Bronchial epithelial cell (primary cell): Measurements from ENCODE around the gene XKR7. TPM values are rescaled to one million over a fixed set of nuclear protein-coding genes. Genes with fewer than 3 reads are reported as not detected.

Source experiments
- DNase-seq: peaks from one replicate; pipeline ENCODE4 v3.0.0-alpha.2; 2010; ENCODE audit warnings: low read depth
- FAIRE-seq: peaks from 2 replicates; lab custom pipeline; 2011; peaks lifted over from hg19 to GRCh38; lab: Jason Lieb, UNC
- H3K27me3 ChIP-seq: 2 replicates; pipeline ENCODE4 v1.5.1; 2011; ENCODE audit warnings: low read length; ENCODE audit not compliant: control insufficient read depth, insufficient read depth
- H3K36me3 ChIP-seq: 2 replicates; pipeline ENCODE4 v1.5.1; 2011; ENCODE audit warnings: low read length; ENCODE audit not compliant: control insufficient read depth, insufficient read depth
- H3K4me3 ChIP-seq: 2 replicates; pipeline ENCODE4 v1.5.1; 2011; ENCODE audit warnings: mild to moderate bottlenecking, low read depth, low read length, control low read depth
- CTCF ChIP-seq: IDR thresholded peaks from 2 replicates; pipeline ENCODE4 v1.5.1; 2011; ENCODE audit warnings: mild to moderate bottlenecking, moderate library complexity, low read length, control low read depth, inconsistent platforms; ENCODE audit not compliant: insufficient read depth, severe bottlenecking
- total RNA-seq: library from RNA; depleted of rRNA; stranded (reverse); fragments of >200 nt; gene quantifications from 2 replicates; pipeline ENCODE4 v1.2.1, GENCODE V29; 2014

XKR7 gene
- total RNA-seq, 1 donor from 2014 or later = not detected

- DNase-seq = no peak
- H3K27me3 ChIP-seq = no peaks in the 10 kb centered on the region
- TF ChIP-seq CTCF = no peak
- no peak for FAIRE-seq
- no peaks in the 10 kb centered on the region for H3K36me3 ChIP-seq
- H3K4me3 ChIP-seq = no peak overlapping the region
Observed at GRCh38 chr20:31922588-31922987, 45.4 kb upstream of the XKR7 start.

- no peak for TF ChIP-seq CTCF
- no peak for DNase-seq
- Histone ChIP-seq H3K4me3 (no peak overlapping the region), H3K27me3 (no peaks in the 10 kb centered on the region), H3K36me3 (no peaks in the 10 kb centered on the region)
- FAIRE-seq = no peak
Observed at GRCh38 chr20:31923388-31924331, 44.3 kb upstream of the XKR7 start.

GRCh38 chr20:31924561-31924960 lies 43.4 kb upstream of the XKR7 start:
- no peak for FAIRE-seq
- TF ChIP-seq CTCF = no peak

GRCh38 chr20:31925631-31926030 lies 42.3 kb upstream of the XKR7 start:
- Histone ChIP-seq H3K36me3 (no peaks in the 10 kb centered on the region), H3K4me3 (no peak overlapping the region), H3K27me3 (no peaks in the 10 kb centered on the region)
- no peak for TF ChIP-seq CTCF
- FAIRE-seq (no peak), DNase-seq (no peak)

More at GRCh38 chr20:31924561-31924960, 43.4 kb upstream of the XKR7 start:
- Histone ChIP-seq H3K27me3 (no peaks in the 10 kb centered on the region), H3K4me3 (no peak overlapping the region), H3K36me3 (no peaks in the 10 kb centered on the region)
- no peak for DNase-seq

- FAIRE-seq = no peak
- Histone ChIP-seq H3K4me3 (no peak overlapping the region), H3K27me3 (no peaks in the 10 kb centered on the region), H3K36me3 (no peaks in the 10 kb centered on the region)
- no peak for TF ChIP-seq CTCF
- no peak for DNase-seq
Observed at GRCh38 chr20:31926493-31926892, 41.5 kb upstream of the XKR7 start.
